GM12872 (cell line): ENCODE results near the gene KRTAP4-7.

Source experiments
- CTCF ChIP-seq: IDR thresholded peaks from 3 replicates; pipeline ENCODE4 v1.5.1; 2011; ENCODE audit warnings: low read depth, mild to moderate bottlenecking, low read length, moderate library complexity; ENCODE audit not compliant: insufficient read depth

The KRTAP4-7 gene

GRCh38 chr17:41060052-41060604, 23.8 kb upstream of the KRTAP4-7 start, which contains the start of gene KRTAP2-3:
Gene KRTAP2-3 (minus strand): TSS chr17:41060114. CDS start chr17:41060050, 64 bp downstream.
- no peak for TF ChIP-seq CTCF

DNA sequence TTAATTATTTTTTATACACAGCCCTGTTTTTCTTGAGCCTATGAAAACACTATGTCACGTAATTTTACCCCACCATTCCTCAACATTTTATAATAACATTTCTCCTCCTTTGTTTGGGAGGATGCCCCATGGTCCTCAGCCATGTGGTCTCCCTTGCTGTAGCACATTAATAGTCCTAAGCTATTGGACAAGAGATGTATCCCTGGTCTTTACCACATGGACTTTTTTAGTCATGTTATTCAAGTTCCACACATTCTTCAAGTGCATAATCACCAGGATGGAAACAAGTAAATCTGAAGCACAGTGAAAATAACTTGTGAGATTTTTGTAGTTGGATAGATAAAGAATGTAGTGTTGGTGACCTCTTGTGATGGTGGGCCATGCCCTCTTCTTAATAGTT, 22.0 kb upstream of the KRTAP4-7 start:
- no peak for TF ChIP-seq CTCF

DNA sequence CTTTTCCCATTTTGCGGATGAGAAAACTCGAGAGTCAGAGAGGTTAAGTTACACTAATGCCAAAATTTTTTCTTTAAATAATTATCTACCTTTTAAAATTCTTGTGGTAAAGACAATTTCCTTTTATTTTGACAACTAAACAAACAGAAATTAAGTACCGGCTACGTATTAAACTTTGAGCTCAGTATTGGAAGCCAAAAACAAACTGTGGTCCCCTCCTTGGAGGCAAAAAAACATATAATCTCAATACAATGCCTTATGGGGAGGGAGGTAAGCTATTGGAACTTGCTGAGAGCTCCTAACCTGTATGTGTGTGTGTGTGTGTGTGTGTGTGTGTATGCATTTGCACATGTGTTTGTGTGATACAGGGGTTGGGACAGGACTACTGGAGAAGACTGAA, 20.5 kb upstream of the KRTAP4-7 start:
- no peak for TF ChIP-seq CTCF

- TF ChIP-seq CTCF, result no peak
Measured at GRCh38 chr17:41064301-41064700, 19.6 kb upstream of the KRTAP4-7 start.

- TF ChIP-seq CTCF, result no peak
Measured at GRCh38 chr17:41065829-41066624, 17.9 kb upstream of the KRTAP4-7 start, which contains the start of gene KRTAP2-4. Gene KRTAP2-4 (minus strand): TSS chr17:41065879. CDS start chr17:41065845, 34 bp downstream.

- TF ChIP-seq CTCF, result no peak
Measured at GRCh38 chr17:41067281-41067680, 16.7 kb upstream of the KRTAP4-7 start.

DNA sequence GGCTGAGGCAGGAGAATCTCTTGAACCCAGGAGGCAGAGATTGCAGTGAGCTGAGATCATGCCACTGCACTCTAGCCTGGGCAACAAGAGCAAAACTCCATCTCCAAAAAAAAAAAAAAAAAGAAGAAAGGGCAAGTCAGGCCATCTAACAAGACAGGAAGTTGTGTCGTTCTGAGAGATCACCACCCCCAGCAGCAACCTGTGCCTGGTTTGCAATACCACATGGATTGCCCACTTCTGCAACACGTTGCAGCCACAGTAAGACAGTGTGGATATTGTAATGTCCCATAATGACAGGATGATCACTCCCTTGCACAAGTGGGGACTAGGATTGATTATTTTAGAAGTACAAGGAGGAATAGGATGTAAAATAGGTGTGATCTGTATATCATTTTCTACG, 14.9 kb upstream of the KRTAP4-7 start:
- no peak for TF ChIP-seq CTCF
